SU-DHL-6 (cell line): ENCODE measurements around the gene PKN2.

Experiments used
- CTCF ChIP-seq: fragments of 200-600 bp; sonication (generic); IDR thresholded peaks from one replicate; pipeline ENCODE4 v1.5.1; 2017; ENCODE audit warnings: antibody characterized with exemption, mild to moderate bottlenecking, low read length, moderate library complexity; ENCODE audit not compliant: insufficient read depth, poor library complexity, severe bottlenecking
- EZH2phosphoT487 ChIP-seq: fragments of 200-600 bp; sonication (generic), shearing (Covaris generic); conservative IDR thresholded peaks from 2 replicates; pipeline ENCODE4 v1.6.1; 2018; ENCODE audit warnings: mild to moderate bottlenecking, antibody characterized with exemption, low read length, moderate library complexity, mixed read lengths

DNA sequence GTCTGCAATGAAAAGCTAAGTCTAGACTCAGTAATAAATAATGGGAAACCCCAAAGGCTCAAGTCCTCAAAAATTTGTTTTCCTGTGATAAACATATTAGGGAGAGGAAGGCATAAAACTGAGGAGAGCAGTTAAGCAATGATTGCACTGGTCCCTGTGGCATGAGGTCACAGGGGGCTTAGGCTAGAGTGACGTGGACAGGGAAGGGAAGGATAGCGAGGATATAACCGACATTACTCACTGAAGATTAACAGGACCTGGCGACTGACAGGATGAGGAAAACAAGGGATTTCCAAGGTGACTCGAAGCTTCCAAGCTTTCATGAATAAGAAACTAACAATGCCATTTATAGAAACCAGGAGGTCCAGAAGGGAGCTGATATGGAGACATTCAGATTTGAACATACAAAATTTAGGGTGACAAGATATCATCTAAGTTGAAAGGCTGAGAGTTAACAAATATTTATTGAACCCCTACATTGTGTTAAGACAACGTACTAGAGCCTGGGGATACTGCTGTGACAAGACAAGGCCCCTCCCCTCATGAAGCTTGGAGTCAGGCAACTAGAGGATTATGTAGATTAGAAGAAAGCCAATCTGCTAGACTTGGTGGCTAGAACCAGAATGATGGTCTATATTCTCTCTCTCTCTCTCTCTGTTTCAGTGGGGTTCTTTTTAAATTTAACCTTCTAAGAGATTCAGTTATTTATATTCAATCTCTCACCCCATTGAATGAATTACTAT, 33.2 kb upstream of the PKN2 start:
- TF ChIP-seq CTCF (no peak), EZH2phosphoT487 (no peak)
